HepG2 (cell line): ENCODE measurements around the gene ANO4. TPM values are rescaled to one million over a fixed set of nuclear protein-coding genes. Genes with fewer than 3 reads are reported as not detected.

Experiments used
- CCDC6 ChIP-seq: sonication (generic); formaldehyde crosslinking; IDR thresholded peaks from 2 replicates; pipeline ENCODE4 v1.8.1; 2022; ENCODE audit warnings: mild to moderate bottlenecking, missing genetic modification reagents, moderate library complexity
- ELF1 ChIP-seq: sonication (generic); formaldehyde crosslinking; IDR thresholded peaks from 2 replicates; pipeline ENCODE4 v1.4.0; 2020; ENCODE audit warnings: missing genetic modification reagents
- HNRNPL ChIP-seq: fragments of 200-400 bp; formaldehyde crosslinking; IDR thresholded peaks from 2 replicates; pipeline ENCODE4 v1.6.1; 2017; ENCODE audit warnings: mild to moderate bottlenecking, low read depth, low read length
- HOXD1 ChIP-seq: sonication (generic); formaldehyde crosslinking; IDR thresholded peaks from 2 replicates; pipeline ENCODE4 v1.5.0; 2020; ENCODE audit warnings: missing genetic modification reagents
- MATR3 ChIP-seq: sonication (generic); formaldehyde crosslinking; IDR thresholded peaks from 2 replicates; pipeline ENCODE4 v1.4.0; 2020; ENCODE audit warnings: missing genetic modification reagents
- MAZ ChIP-seq, 2 experiments: sonication (generic) in 1 of 2; formaldehyde crosslinking in 1 of 2; IDR thresholded peaks; 2 replicates each; pipeline versions ENCODE4 v1.5.0 to v1.6.1; 2012 to 2020; ENCODE audit warnings: low read depth in 2 of 2, mild to moderate bottlenecking in 2 of 2, borderline replicate concordance in 1 of 2, improper control_type of control experiment in 1 of 2, low read length in 1 of 2, missing genetic modification reagents in 1 of 2, moderate library complexity in 1 of 2
- NR2F2 ChIP-seq: IDR thresholded peaks from 2 replicates; pipeline ENCODE4 v1.6.1; 2012; ENCODE audit warnings: low read depth, inconsistent platforms, borderline replicate concordance
- PPARG ChIP-seq: conservative IDR thresholded peaks from 2 replicates; pipeline ENCODE4 v1.6.1; 2016; ENCODE audit warnings: missing biosample characterization, missing genetic modification reagents
- SMC3 ChIP-seq: IDR thresholded peaks from 2 replicates; pipeline ENCODE4 v1.6.1; 2011; ENCODE audit warnings: low read length, improper control_type of control experiment
- SOX6 ChIP-seq, 2 experiments: fragments of 450-650 bp in 1 of 2; sonication (generic) in 1 of 2; formaldehyde crosslinking in 1 of 2; IDR thresholded peaks; 2 replicates each; pipeline versions ENCODE4 v1.4.0 to v1.6.1; 2017 to 2020; ENCODE audit warnings: antibody characterized with exemption in 1 of 2, mild to moderate bottlenecking in 1 of 2, missing genetic modification reagents in 1 of 2
- SP1 ChIP-seq, 2 experiments: fragments of 450-650 bp in 1 of 2; sonication (generic) in 1 of 2; formaldehyde crosslinking in 1 of 2; IDR thresholded peaks; 2 replicates each; pipeline versions ENCODE4 v1.4.0 to v1.6.1; 2016 to 2020; ENCODE audit warnings: missing genetic modification reagents in 1 of 2
- ZBTB25 ChIP-seq: IDR thresholded peaks from 2 replicates; pipeline ENCODE4 v1.6.1; 2018; ENCODE audit warnings: missing genetic modification reagents
- ZNF280D ChIP-seq: sonication (generic); formaldehyde crosslinking; IDR thresholded peaks from 2 replicates; pipeline ENCODE4 v1.5.1; 2020; ENCODE audit warnings: mild to moderate bottlenecking, missing genetic modification reagents
- ZNF30 ChIP-seq: sonication (generic); formaldehyde crosslinking; IDR thresholded peaks from 2 replicates; pipeline ENCODE4 v1.5.0; 2020; ENCODE audit warnings: mild to moderate bottlenecking, missing genetic modification reagents
- ZNF766 ChIP-seq: sonication (generic); formaldehyde crosslinking; IDR thresholded peaks from 2 replicates; pipeline ENCODE4 v1.5.0; 2020; ENCODE audit warnings: missing genetic modification reagents, borderline replicate concordance
- ZNF768 ChIP-seq: sonication (generic); formaldehyde crosslinking; IDR thresholded peaks from 2 replicates; pipeline ENCODE4 v1.4.0; 2020; ENCODE audit warnings: missing genetic modification reagents
- polyA plus RNA-seq, 8 experiments: library from polyadenylated mRNA; depleted of rRNA in 3 of 8; stranded (reverse) in 7 of 8; unstranded in 1 of 8; fragments of >200 nt; fragmentation: Illumina TruSeq in 4 of 8; extraction: Trizol in 4 of 8; gene quantifications; 2 replicates each; pipeline versions ENCODE4 v1.2.1 to v1.2.3, GENCODE V29; 2011 to 2016; ENCODE audit warnings: low read depth in 4 of 8, missing spikeins in 1 of 8, mixed read lengths in 1 of 8; ENCODE audit not compliant: insufficient read depth in 1 of 8
- total RNA-seq, 5 experiments: library from RNA; depleted of rRNA; stranded (reverse); fragments of >200 nt; fragmentation: Illumina TruSeq; extraction: Trizol; gene quantifications; 2 replicates each; pipeline ENCODE4 v1.2.3, GENCODE V29; 2016; ENCODE audit warnings: low read depth in 1 of 5
- TF ChIP-seq, protein P1 (sequence below), 2 experiments: fragments of 450-650 bp in 1 of 2; sonication (generic) in 1 of 2; formaldehyde crosslinking in 1 of 2; IDR thresholded peaks; 2 replicates each; pipeline versions ENCODE4 v1.6.1 to v1.8.0; 2016 to 2022; ENCODE audit warnings: antibody characterized with exemption in 1 of 2, mild to moderate bottlenecking in 1 of 2, missing genetic modification reagents in 1 of 2

ANO4 gene
- total and polyA plus RNA-seq, 2 of the 13 experiments (the other 11 are each of a cell fraction or from before 2014, with no cell fraction given), result not detected

DNA sequence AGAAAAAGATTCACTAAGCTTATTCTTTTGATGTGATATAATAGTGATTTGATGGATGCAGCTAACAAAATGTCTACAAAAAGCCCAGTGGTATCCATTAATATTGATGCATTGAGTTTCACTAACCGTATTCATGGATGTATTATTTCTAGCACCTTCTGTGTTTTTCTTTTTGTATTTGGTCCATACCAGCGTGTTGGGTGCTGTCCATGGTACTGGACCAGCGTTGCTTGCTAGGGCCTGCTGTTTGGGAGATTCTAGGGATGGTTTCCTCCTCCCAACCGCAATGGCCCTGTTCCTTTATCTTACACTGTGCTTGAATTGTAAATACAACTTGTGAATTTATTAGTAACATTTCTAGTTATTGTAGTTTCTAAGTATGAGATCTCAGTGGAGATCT lies 31.7 kb downstream of the ANO4 start (continued):
- TF ChIP-seq, protein P1, sequence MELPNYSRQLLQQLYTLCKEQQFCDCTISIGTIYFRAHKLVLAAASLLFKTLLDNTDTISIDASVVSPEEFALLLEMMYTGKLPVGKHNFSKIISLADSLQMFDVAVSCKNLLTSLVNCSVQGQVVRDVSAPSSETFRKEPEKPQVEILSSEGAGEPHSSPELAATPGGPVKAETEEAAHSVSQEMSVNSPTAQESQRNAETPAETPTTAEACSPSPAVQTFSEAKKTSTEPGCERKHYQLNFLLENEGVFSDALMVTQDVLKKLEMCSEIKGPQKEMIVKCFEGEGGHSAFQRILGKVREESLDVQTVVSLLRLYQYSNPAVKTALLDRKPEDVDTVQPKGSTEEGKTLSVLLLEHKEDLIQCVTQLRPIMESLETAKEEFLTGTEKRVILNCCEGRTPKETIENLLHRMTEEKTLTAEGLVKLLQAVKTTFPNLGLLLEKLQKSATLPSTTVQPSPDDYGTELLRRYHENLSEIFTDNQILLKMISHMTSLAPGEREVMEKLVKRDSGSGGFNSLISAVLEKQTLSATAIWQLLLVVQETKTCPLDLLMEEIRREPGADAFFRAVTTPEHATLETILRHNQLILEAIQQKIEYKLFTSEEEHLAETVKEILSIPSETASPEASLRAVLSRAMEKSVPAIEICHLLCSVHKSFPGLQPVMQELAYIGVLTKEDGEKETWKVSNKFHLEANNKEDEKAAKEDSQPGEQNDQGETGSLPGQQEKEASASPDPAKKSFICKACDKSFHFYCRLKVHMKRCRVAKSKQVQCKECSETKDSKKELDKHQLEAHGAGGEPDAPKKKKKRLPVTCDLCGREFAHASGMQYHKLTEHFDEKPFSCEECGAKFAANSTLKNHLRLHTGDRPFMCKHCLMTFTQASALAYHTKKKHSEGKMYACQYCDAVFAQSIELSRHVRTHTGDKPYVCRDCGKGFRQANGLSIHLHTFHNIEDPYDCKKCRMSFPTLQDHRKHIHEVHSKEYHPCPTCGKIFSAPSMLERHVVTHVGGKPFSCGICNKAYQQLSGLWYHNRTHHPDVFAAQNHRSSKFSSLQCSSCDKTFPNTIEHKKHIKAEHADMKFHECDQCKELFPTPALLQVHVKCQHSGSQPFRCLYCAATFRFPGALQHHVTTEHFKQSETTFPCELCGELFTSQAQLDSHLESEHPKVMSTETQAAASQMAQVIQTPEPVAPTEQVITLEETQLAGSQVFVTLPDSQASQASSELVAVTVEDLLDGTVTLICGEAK (IDR thresholded peaks at IDR 0.05), result no peak
- TF ChIP-seq, protein P1 (CRISPR knock-in tag; IDR thresholded peaks at IDR 0.05), result no peak
- TF ChIP-seq ZNF280D (no peak), ZNF30 (CRISPR knock-in tag) (no peak), ZNF766 (CRISPR knock-in tag) (no peak), NR2F2 (no peak), ZNF768 (CRISPR knock-in tag) (no peak), ELF1 (CRISPR knock-in tag) (no peak), SMC3 (no peak), ZBTB25 (CRISPR knock-in tag) (peak; percentile 62; the same call in 1 of the 2 replicates), PPARG (CRISPR knock-in tag) (0 out of 2 replicates have a peak, but pooled peaks have one; percentile 25), SOX6 (IDR thresholded peaks at IDR 0.05) (no peak), SOX6 (CRISPR knock-in tag; IDR thresholded peaks at IDR 0.05) (no peak), SP1 (IDR thresholded peaks at IDR 0.05) (no peak), SP1 (CRISPR knock-in tag; IDR thresholded peaks at IDR 0.05) (no peak), HOXD1 (no peak), CCDC6 (CRISPR knock-in tag) (no peak), HNRNPL (no peak), MAZ (IDR thresholded peaks at IDR 0.05; ENCODE audit: borderline replicate concordance, low read depth, low read length) (no peak), MAZ (CRISPR knock-in tag; IDR thresholded peaks at IDR 0.05; ENCODE audit: low read depth) (no peak), MATR3 (CRISPR knock-in tag) (no peak)
